Retina (tissue), 1 donor: ENCODE data around the gene OR5L2.
"Not testable (repeated sequence)": the region's sequence is repeated elsewhere in the genome, so short reads cannot be mapped to it uniquely, and the experiment has no call there.

ENCODE experiments used
- DNase-seq: peaks from one replicate; pipeline ENCODE4 v3.0.0-alpha.2; 2016

The OR5L2 gene

DNA sequence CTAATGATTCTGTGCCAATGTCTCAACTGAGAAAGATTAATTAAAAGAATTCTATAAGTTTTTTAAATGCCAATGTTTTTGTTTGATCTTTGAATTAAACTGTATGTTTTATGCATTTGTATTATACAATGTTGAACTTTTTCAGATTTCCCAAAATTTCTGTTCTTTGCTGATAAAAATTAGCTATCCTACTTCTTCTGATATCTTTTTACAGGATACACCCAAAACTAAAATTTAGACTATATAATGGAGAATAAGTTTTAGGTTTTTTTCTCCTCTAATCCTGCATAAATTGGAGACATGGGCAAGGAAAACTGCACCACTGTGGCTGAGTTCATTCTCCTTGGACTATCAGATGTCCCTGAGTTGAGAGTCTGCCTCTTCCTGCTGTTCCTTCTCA, at the start of gene OR5L2:
Gene OR5L2 (plus strand): TSS at position 301 of the 400 bp plus-strand sequence. CDS start 0 bp downstream, at position 301.
- DNase-seq = no peak

GRCh38 chr11:55791606-55792005, 35.4 kb upstream of the OR5L2 start:
- DNase-seq = no peak

- DNase-seq = no peak
Measured at GRCh38 chr11:55793321-55793720, 33.7 kb upstream of the OR5L2 start.

DNA sequence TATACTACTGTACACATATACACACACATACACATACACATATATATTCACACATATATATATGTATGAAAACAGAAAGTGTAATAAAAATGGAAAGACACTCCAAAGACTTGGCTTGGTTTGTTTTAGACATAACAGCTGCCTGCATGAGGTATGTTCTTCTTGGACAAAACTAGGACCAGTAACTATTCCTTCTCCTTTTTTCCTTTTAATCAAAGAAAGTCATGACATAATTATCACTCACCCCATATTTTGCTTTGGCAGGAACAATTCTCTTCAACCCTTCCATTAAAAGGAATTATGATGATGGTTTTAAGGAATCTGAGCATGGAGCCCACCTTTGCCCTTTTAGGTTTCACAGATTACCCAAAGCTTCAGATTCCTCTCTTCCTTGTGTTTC, 31.8 kb upstream of the OR5L2 start, which contains the start of gene OR5D14:
Gene OR5D14 (plus strand): TSS at position 301 of the 400 bp plus-strand sequence. CDS start 0 bp downstream, at position 301.
- no peak for DNase-seq

- DNase-seq = no peak
Measured at GRCh38 chr11:55806248-55806647, 20.8 kb upstream of the OR5L2 start.

DNA sequence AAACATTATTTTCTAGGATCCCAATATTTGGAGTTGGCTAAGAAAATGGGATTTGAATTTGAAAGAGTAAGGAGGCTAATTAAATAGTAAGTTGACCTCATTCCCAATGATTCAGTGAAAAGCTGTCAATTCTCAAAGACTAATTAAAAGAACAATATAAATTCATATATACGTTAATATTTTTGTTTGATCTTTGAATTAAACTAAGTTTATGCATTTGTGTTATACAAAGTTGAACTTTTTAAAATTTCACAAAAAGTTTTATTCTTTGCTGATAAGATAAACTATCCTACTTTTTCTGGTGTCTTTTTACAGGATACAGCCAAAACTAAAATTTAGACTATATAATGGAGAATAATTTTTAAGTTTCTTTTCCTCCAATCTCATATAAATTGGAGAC, 16.0 kb upstream of the OR5L2 start, which contains the start of gene OR5L1:
Gene OR5L1 (plus strand): TSS at position 301 of the 400 bp plus-strand sequence. CDS start 100 bp downstream, outside the sequence.
- DNase-seq = no peak

GRCh38 chr11:55819330-55819729, 7.7 kb upstream of the OR5L2 start, which contains the start of gene OR5D18:
TSS of gene OR5D18 (plus strand) at chr11:55819630. CDS start at chr11:55819630, 0 bp downstream.
- no peak for DNase-seq

- DNase-seq = no peak
Measured at GRCh38 chr11:55838452-55838851, 11.4 kb downstream of the OR5L2 start, which contains the start of gene OR5D16. TSS of gene OR5D16 (plus strand) at chr11:55838752. CDS start at chr11:55838752, 0 bp downstream.

GRCh38 chr11:55847453-55847852, 20.4 kb downstream of the OR5L2 start:
- DNase-seq = no peak

DNA sequence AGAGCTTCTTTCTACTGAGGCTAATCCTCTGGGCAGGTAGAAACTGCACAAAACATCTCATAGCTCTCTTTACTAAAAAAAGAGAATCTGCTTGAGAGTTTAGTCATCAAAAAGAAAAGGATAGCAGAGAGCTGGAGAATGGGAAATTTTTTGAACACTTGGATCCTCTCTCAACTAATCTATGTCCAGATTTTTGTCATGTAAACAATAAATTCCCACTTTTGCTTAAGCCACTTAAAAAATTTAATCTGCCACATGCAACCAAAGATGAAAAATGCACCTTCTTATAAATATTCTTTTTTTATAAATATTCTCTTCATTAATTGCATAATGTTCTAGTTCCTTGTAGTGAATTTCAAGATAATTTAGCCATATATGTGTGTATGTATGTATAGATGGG, 22.0 kb downstream of the OR5L2 start:
- DNase-seq = no peak

DNA sequence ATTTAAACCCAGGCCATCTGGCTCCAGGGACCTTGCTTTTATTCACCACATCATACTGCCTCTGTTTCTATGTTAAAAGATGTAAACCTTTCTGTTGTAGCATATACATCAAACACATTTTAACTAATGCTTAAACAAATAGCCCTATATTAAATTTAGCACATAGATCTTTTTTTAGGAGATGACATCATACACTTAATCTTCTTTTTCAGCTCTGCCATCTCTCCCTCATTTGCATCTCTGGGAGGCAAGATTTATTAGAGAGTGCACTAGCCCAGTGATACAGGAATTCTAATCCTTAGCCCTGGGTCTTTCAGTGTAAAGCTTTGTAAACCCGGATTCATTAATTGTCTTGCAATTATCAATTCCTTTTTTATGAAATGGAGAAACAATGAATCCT, 25.1 kb downstream of the OR5L2 start:
- no peak for DNase-seq

- no peak for DNase-seq
Measured at GRCh38 chr11:55854704-55855103, 27.7 kb downstream of the OR5L2 start.

DNA sequence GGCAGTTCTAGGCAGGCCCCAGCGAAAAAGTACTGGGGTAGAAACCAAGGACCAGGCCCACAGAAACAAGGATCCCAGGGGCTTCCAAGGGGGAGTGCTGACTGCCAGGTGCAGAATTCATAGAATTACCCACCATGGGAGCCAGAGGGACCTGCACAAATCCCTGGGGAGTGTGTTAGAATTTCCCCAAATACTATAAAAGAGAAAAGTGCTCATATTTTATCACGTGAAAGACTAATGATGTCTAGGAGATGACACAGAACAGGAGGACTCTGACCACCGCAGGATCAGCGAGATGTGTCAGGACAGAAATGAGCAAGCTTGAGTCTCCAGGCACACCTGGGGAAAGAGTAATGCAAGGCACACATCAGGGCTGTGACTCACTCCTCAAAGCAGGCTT, 40.3 kb downstream of the OR5L2 start:
- DNase-seq = not testable (repeated sequence)

- peak; percentile 17 for DNase-seq
Measured at GRCh38 chr11:55872731-55873130, 45.7 kb downstream of the OR5L2 start.

DNA sequence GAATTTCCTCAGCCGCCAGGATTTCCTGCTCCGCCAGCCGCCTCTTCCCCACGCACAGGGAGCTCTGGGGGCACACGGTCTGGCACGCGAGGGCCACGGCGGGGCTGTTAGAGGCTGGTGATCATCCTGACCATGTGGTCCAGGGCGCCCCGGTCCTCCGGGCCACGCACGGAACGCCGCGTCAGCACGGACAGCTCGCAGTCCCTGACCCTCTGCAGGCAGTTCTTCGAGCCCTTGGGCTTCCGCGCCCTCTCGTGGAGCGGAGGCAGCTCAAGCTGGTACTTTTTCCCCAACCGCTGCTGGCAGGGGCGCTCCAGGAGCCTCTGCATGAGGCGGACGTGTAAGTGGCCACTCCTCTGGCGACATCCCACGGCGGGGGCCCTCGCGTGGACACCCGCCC, 46.1 kb downstream of the OR5L2 start:
- DNase-seq = not testable (repeated sequence)
